ENCODE data around the gene SAMD4A. TPM values are rescaled to one million over a fixed set of nuclear protein-coding genes. Genes with fewer than 3 reads are reported as not detected.

SAMD4A gene
- total RNA-seq, 1 donor, result 61.3 TPM

DNA sequence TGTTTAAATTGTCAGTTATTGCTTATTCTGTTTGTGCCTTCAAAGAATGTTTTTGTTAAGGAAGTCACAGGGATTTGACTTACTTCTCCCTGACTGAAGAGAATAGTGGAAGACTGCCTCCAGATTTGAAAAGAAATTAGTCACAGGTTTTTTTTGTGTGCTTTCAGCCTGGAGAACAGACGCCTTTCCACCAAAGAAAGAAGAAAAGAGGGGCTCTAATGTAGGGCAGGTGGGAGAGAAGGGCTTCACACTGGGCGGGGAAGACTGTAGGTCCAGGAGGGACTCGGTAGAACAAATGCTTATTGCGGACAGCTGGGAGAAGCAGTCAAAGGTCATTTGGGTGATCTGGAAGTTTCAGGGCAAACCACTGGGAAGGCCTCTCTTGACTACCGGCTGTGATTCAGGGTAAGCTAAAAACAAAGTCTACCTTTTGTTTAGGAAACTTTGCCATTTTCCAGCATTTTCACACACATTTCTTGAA is 76.8 kb downstream of the SAMD4A start:
- H3K4me3 ChIP-seq (ENCODE audit: low read depth, low read length), result no peak overlapping the region
- DNase-seq (ENCODE audit: low read depth), result no peak
- TF ChIP-seq CTCF (IDR thresholded peaks at IDR 0.05; ENCODE audit: insufficient read depth, low read depth, low read length), result no peak

DNA sequence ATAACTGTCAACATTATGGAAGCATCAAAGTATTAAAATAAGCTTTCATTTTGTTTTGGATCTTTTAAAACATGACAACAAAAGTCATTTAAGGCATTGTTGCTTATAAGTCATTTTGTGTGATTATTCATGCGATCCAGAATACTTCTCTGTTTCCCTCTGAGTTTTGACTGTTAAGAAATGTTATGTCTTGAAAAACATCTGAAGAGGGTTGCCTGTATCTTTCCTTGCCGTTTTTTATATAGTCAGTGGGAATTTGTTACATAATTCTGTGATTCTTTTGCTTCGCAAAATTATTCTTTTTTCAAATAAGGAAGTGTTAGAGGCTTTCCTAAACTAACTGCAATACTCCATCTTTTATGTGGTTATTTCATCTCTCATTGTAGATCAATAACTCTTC is 78.7 kb downstream of the SAMD4A start:
- DNase-seq (ENCODE audit: low read depth), result no peak
- TF ChIP-seq CTCF (IDR thresholded peaks at IDR 0.05; ENCODE audit: insufficient read depth, low read depth, low read length), result no peak
- no peak overlapping the region for H3K4me3 ChIP-seq (ENCODE audit: low read depth, low read length)

DNA sequence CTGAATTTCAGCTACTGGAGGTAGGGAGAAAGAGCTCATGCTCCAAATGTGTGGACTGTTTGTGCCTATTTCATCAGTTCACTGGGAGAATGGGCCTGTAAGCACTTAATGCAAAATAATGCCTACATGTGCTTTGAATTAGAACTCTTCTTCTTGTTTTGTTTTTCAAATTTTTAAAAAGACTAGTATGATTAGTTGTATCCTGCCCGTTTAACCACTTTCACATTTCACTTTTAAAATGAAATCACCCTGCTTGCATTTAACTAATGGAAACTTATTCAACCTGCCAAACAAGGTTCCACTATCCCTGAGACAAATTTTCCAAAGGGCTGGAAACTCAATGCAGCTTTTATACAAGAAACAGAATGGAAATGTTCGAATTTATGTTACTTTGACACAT is 79.7 kb downstream of the SAMD4A start:
- DNase-seq (ENCODE audit: low read depth), result no peak
- TF ChIP-seq CTCF (IDR thresholded peaks at IDR 0.05; ENCODE audit: insufficient read depth, low read depth, low read length), result no peak
- no peak overlapping the region for H3K4me3 ChIP-seq (ENCODE audit: low read depth, low read length)

DNA sequence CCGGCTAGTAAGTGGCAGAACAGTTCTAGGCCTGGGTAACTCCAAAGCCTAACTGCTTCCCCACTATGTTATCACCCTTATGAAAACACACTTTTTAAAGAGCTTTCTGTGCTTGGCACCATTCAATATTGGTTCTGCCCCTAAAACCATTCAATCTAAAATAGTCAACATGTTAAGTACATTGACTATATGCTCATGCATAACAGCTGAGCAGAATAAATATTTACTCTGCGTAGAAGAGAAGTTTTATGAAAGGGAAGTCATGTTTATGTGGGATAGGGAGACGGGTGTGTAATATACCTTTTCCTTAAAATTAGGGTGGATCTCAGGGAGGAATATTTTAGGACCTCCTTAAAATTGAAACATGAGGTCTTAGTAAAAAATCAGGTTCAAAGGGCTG is 80.5 kb downstream of the SAMD4A start:
- DNase-seq (ENCODE audit: low read depth), result no peak
- TF ChIP-seq CTCF (IDR thresholded peaks at IDR 0.05; ENCODE audit: insufficient read depth, low read depth, low read length), result no peak
- no peak overlapping the region for H3K4me3 ChIP-seq (ENCODE audit: low read depth, low read length)

- H3K4me3 ChIP-seq (ENCODE audit: low read depth, low read length), result no peak overlapping the region
- DNase-seq (ENCODE audit: low read depth), result no peak
- TF ChIP-seq CTCF (IDR thresholded peaks at IDR 0.05; ENCODE audit: insufficient read depth, low read depth, low read length), result no peak
Measured at GRCh38 chr14:54649056-54649455, 82.1 kb downstream of the SAMD4A start.

DNA sequence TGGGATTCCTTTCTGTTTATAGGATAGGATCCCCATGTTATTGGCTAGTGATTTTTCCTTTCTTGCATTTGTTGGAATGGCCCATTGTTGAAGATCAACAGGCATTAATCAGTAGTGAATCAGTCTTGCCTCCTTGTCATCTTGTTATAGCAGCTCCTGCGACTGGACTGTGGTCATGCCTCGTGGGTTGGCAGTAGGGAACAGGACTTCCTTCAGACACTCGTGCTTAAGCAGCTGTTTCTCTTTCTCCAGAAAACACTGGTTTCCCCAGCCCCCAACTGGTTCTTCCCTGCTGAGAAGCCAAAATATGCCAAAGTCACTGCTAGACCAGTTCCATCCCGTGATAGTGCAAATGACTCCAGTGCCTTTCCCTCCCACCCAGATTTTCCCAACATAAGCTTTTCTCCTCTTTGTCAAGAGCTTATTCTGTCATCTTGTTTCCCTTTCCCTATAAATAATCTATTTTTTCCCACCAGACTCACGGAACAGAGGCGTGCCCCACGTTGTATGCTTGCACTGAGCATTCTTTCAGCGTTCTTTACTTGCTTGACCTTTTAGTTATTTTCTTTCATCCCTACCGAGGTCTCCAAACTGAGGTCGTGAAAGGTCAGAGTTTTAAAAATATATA is 83.5 kb downstream of the SAMD4A start:
- H3K4me3 ChIP-seq (ENCODE audit: low read depth, low read length), result no peak overlapping the region
- TF ChIP-seq CTCF (IDR thresholded peaks at IDR 0.05; ENCODE audit: insufficient read depth, low read depth, low read length), result no peak

GRCh38 chr14:54650959-54651351 is 84.0 kb downstream of the SAMD4A start:
- no peak for TF ChIP-seq CTCF (IDR thresholded peaks at IDR 0.05; ENCODE audit: insufficient read depth, low read depth, low read length)
- DNase-seq (ENCODE audit: low read depth), result peak; percentile 72
- H3K4me3 ChIP-seq (ENCODE audit: low read depth, low read length), result no peak overlapping the region

More for the DNA sequence above, 83.5 kb downstream of the SAMD4A start:
- peak; percentile 90 for DNase-seq (ENCODE audit: low read depth)
